HCT116 (cell line): Measurements from ENCODE around the gene GPR62. TPM values are rescaled to one million over a fixed set of nuclear protein-coding genes. Genes with fewer than 3 reads are reported as not detected.

Source experiments
- ATAC-seq: fragments of 200-7000 bp; cut with Tn5 transposase; 2 replicates; pipeline ENCODE4 v1.9.1; 2020; ENCODE audit warnings: mild to moderate bottlenecking, moderate library complexity
- BruUV-seq: library from RNA; stranded (reverse); fragments of 400-500 nt; replicated peaks from 2 replicates; lab custom pipeline; 2021; lab: Mats Ljungman, UMichigan
- CTCF ChIA-PET: fragments of 300-600 bp; sonication (Branson Sonifier 250); formaldehyde crosslinking; loops from one replicate; lab custom pipeline; 2021; ENCODE audit warnings: antibody characterized with exemption; lab: Charles Lee
- POLR2A ChIA-PET: fragments of 300-600, 350-600 bp; sonication (Branson Sonifier 250); formaldehyde crosslinking; loops from one replicate; lab custom pipeline; 2021; ENCODE audit warnings: antibody characterized with exemption; lab: Charles Lee
- RAD21 ChIA-PET, 2 experiments: fragments of 300-600 bp; sonication (Branson Sonifier 250); formaldehyde crosslinking; loops; one replicate each; lab custom pipeline; 2023; ENCODE audit warnings: low total read pairs in 2 of 2; ENCODE audit not compliant: uncharacterized antibody in 2 of 2, unreplicated experiment in 2 of 2, low non-redundant PET in 1 of 2; lab: Charles Lee
- DNase-seq: peaks from one replicate; pipeline ENCODE4 v3.0.0-alpha.2; 2010; ENCODE audit warnings: low read depth, low spot score
- H2AFZ ChIP-seq: fragments of 200-600 bp; shearing (Covaris generic), sonication (generic); 2 replicates; pipeline ENCODE4 v1.6.1; 2017; ENCODE audit warnings: low read depth, mixed run types, mixed read lengths, antibody characterized with exemption, low read length; ENCODE audit not compliant: poor library complexity, severe bottlenecking
- H3K27ac ChIP-seq: 2 replicates; pipeline ENCODE4 v1.5.1; 2012; ENCODE audit warnings: low read depth, low read length
- H3K27me3 ChIP-seq: fragments of 200-600 bp; sonication (generic); 2 replicates; pipeline ENCODE4 v1.6.1; 2016; ENCODE audit warnings: mixed run types, low read length, mixed read lengths; ENCODE audit not compliant: insufficient read depth
- H3K36me3 ChIP-seq, 2 experiments: fragments of 200-500 bp in 1 of 2; fragments of 200-600 bp in 1 of 2; sonication (Bioruptor generic) in 1 of 2; sonication (generic) in 1 of 2; 2 replicates each; pipeline versions ENCODE4 v1.5.1 to v1.6.1; 2014 to 2016; ENCODE audit warnings: low read length in 2 of 2, inconsistent platforms in 1 of 2, mixed read lengths in 1 of 2, mixed run types in 1 of 2; ENCODE audit not compliant: insufficient read depth in 2 of 2, control insufficient read depth in 1 of 2
- H3K4me1 ChIP-seq, 2 experiments: fragments of 200-600 bp in 1 of 2; sonication (generic) in 1 of 2; 2 replicates each; pipeline versions ENCODE4 v1.5.1 to v1.6.1; 2012 to 2017; ENCODE audit warnings: low read length in 2 of 2, inconsistent platforms in 1 of 2, mild to moderate bottlenecking in 1 of 2, mixed read lengths in 1 of 2, mixed run types in 1 of 2, moderate library complexity in 1 of 2; ENCODE audit not compliant: insufficient read depth in 2 of 2, control insufficient read depth in 1 of 2
- H3K4me2 ChIP-seq: fragments of 200-600 bp; sonication (generic); 2 replicates; pipeline ENCODE4 v1.6.1; 2017; ENCODE audit warnings: mixed run types, low read length, mixed read lengths
- H3K4me3 ChIP-seq, 2 experiments: fragments of 200-600 bp in 1 of 2; sonication (generic) in 1 of 2; replicated peaks in 1 of 2; 2 replicates each; pipeline ENCODE4 v1.5.1; 2011 to 2016; ENCODE audit warnings: low read length in 2 of 2, control low read depth in 1 of 2, low read depth in 1 of 2, mild to moderate bottlenecking in 1 of 2, mixed read lengths in 1 of 2, mixed run types in 1 of 2
- H3K79me2 ChIP-seq: fragments of 200-600 bp; sonication (generic); 2 replicates; pipeline ENCODE4 v1.6.1; 2017; ENCODE audit warnings: mild to moderate bottlenecking, mixed run types, low read length, moderate library complexity, mixed read lengths; ENCODE audit not compliant: insufficient read depth
- H3K9ac ChIP-seq: fragments of 200-600 bp; sonication (generic); 2 replicates; pipeline ENCODE4 v1.6.1; 2016; ENCODE audit warnings: low read length, mixed read lengths
- H3K9me2 ChIP-seq: fragments of 200-600 bp; sonication (generic), shearing (Covaris generic); 2 replicates; pipeline ENCODE4 v1.6.1; 2017; ENCODE audit warnings: mixed run types, mild to moderate bottlenecking, moderate library complexity; ENCODE audit not compliant: insufficient read depth
- H3K9me3 ChIP-seq, 2 experiments: fragments of 200-500 bp in 1 of 2; fragments of 200-600 bp in 1 of 2; sonication (Bioruptor generic) in 1 of 2; sonication (generic) in 1 of 2; 2 replicates each; pipeline ENCODE4 v1.6.1; 2014 to 2017; ENCODE audit warnings: low read length in 2 of 2, mixed read lengths in 2 of 2, inconsistent platforms in 1 of 2, low read depth in 1 of 2, mild to moderate bottlenecking in 1 of 2, mixed run types in 1 of 2, moderate library complexity in 1 of 2; ENCODE audit not compliant: control insufficient read depth in 1 of 2, insufficient read depth in 1 of 2
- H4K20me1 ChIP-seq: fragments of 200-600 bp; sonication (generic), shearing (Covaris generic); 2 replicates; pipeline ENCODE4 v1.6.1; 2017; ENCODE audit warnings: mixed run types, mild to moderate bottlenecking, moderate library complexity; ENCODE audit not compliant: insufficient read depth
- CEBPB ChIP-seq: IDR thresholded peaks from 2 replicates; pipeline ENCODE4 v1.6.1; 2012; ENCODE audit warnings: low read depth
- CTCF ChIP-seq, 3 experiments: fragments of 200-600 bp in 1 of 3; sonication (generic) in 1 of 3; IDR thresholded peaks in 2 of 3; conservative IDR thresholded peaks in 1 of 3; 2 replicates each; pipeline ENCODE4 v1.5.1; 2012 to 2017; ENCODE audit warnings: low read depth in 2 of 3, low read length in 2 of 3, antibody characterized with exemption in 1 of 3, borderline replicate concordance in 1 of 3, control low read depth in 1 of 3, mild to moderate bottlenecking in 1 of 3, mixed read lengths in 1 of 3, mixed run types in 1 of 3, moderate library complexity in 1 of 3; ENCODE audit not compliant: insufficient read depth in 1 of 3
- EGR1 ChIP-seq: IDR thresholded peaks from 2 replicates; pipeline ENCODE4 v1.6.1; 2012; ENCODE audit warnings: low read depth
- EZH2 ChIP-seq: fragments of 200-600 bp; sonication (generic); IDR thresholded peaks from 2 replicates; pipeline ENCODE4 v1.6.1; 2017; ENCODE audit warnings: antibody characterized with exemption, mixed run types
- RAD21 ChIP-seq: IDR thresholded peaks from 2 replicates; pipeline ENCODE4 v1.6.1; 2012; ENCODE audit warnings: low read depth, mild to moderate bottlenecking
- SIN3A ChIP-seq: IDR thresholded peaks from 2 replicates; pipeline ENCODE4 v1.6.1; 2012; ENCODE audit warnings: low read depth
- SP1 ChIP-seq: IDR thresholded peaks from 2 replicates; pipeline ENCODE4 v1.6.1; 2012; ENCODE audit warnings: low read depth
- SRF ChIP-seq: IDR thresholded peaks from 2 replicates; pipeline ENCODE4 v1.6.1; 2012; ENCODE audit warnings: low read depth
- TCF7L2 ChIP-seq: IDR thresholded peaks from 2 replicates; pipeline ENCODE4 v1.7.0; 2011; ENCODE audit warnings: borderline replicate concordance, inconsistent platforms; ENCODE audit not compliant: insufficient read depth, insufficient read length; ENCODE audit errors: extremely low read depth
- YY1 ChIP-seq: IDR thresholded peaks from 2 replicates; pipeline ENCODE4 v1.6.1; 2011; ENCODE audit warnings: low read length, low read depth, moderate library complexity, mild to moderate bottlenecking; ENCODE audit not compliant: insufficient replicate concordance; ENCODE audit errors: extremely low read depth
- ZBTB33 ChIP-seq: IDR thresholded peaks from 2 replicates; pipeline ENCODE4 v1.6.1; 2011; ENCODE audit warnings: mild to moderate bottlenecking, low read length, moderate library complexity; ENCODE audit not compliant: insufficient replicate concordance; ENCODE audit errors: extremely low read depth
- ZFX ChIP-seq: fragments of 450-650 bp; IDR thresholded peaks from 2 replicates; pipeline ENCODE4 v1.6.1; 2017
- intact Hi-C: fragments of 100-400 bp; cut with micrococcal nuclease; formaldehyde crosslinking; loops from 2 replicates; pipeline ENCODE4 v1.10.0; 2022
- total RNA-seq: library from RNA; stranded (reverse); gene quantifications from one replicate; pipeline ENCODE4 v1.2.1, GENCODE V29; 2021; ENCODE audit not compliant: unreplicated experiment
- TF ChIP-seq, protein P1 (sequence below): IDR thresholded peaks from 2 replicates; pipeline ENCODE4 v1.6.1; 2012

The GPR62 gene
- total RNA-seq, 1 experiment from 2014 or later, result not detected

GRCh38 chr3:52002748-52003147 is 47.6 kb downstream of the GPR62 start:
- POLR2A ChIA-PET, result no interaction called here
- TF ChIP-seq, protein P1, sequence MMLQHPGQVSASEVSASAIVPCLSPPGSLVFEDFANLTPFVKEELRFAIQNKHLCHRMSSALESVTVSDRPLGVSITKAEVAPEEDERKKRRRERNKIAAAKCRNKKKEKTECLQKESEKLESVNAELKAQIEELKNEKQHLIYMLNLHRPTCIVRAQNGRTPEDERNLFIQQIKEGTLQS, result no peak
- no peak for TF ChIP-seq SP1
- no peak for TF ChIP-seq ZBTB33
- no peak for TF ChIP-seq EZH2
- TF ChIP-seq YY1, result no peak
- TF ChIP-seq EGR1, result no peak
- TF ChIP-seq CTCF (IDR thresholded peaks at IDR 0.05 in 2 of 3, conservative IDR thresholded peaks at IDR 0.05 in 1 of 3; ENCODE audit: borderline replicate concordance in 1 of 3, insufficient read depth in 1 of 3, low read depth in 2 of 3, low read length in 2 of 3), result no peak
- TF ChIP-seq TCF7L2, result no peak
- TF ChIP-seq RAD21, result no peak
- TF ChIP-seq SIN3A, result no peak
- no peak for TF ChIP-seq SRF
- TF ChIP-seq ZFX, result no peak
- TF ChIP-seq CEBPB, result no peak

More at GRCh38 chr3:52002748-52003147, 47.6 kb downstream of the GPR62 start:
- Histone ChIP-seq H3K79me2 (no peaks in the 10 kb centered on the region), H3K9ac (no peak overlapping the region), H2AFZ (no peak overlapping the region), H3K4me2 (no peak overlapping the region), H3K27me3 (no peaks in the 10 kb centered on the region), H3K27ac (no peak overlapping the region), H3K36me3 (no peaks in the 10 kb centered on the region), H4K20me1 (no peaks in the 10 kb centered on the region), H3K9me3 (no peaks in the 10 kb centered on the region), H3K9me2 (no peaks in the 10 kb centered on the region), H3K4me1 (peaks cover 10 to 32% of the 10 kb centered on the region in 2 experiments), H3K4me3 (no peak overlapping the region)
- intact Hi-C loops, result loop anchor here (5.0 kb wide), 1 partner anchor 335 kb away; no protein-coding TSS in a partner anchor
- DNase-seq (no peak), ATAC-seq (no peak)
- BruUV-seq, result no TSS peak
- RAD21 ChIA-PET, result no interaction called here
- CTCF ChIA-PET, result interaction anchor here (1.4 to 2.6 kb wide), 3 partner anchors 50 to 142 kb away, joined by 3 to 13 read pairs (median 6); no protein-coding TSS in a partner anchor
